WERI-Rb-1 (cell line): Measurements from ENCODE around the gene TTC27.
"Not testable (repeated sequence)": the region's sequence is repeated elsewhere in the genome, so short reads cannot be mapped to it uniquely, and the experiment has no call there.

Experiments used
- DNase-seq: peaks from one replicate; pipeline ENCODE4 v3.0.0-alpha.2; 2020
- H3K27ac ChIP-seq: fragments of 250-450 bp; sonication (Bioruptor Pico); 2 replicates; pipeline ENCODE4 v1.5.1; 2020; ENCODE audit warnings: mild to moderate bottlenecking, moderate library complexity
- H3K27me3 ChIP-seq: fragments of 250-450 bp; sonication (Bioruptor Pico); 2 replicates; pipeline ENCODE4 v1.5.1; 2021; ENCODE audit warnings: mild to moderate bottlenecking, low read depth, moderate library complexity; ENCODE audit not compliant: insufficient read depth, severe bottlenecking
- H3K36me3 ChIP-seq: fragments of 250-450 bp; sonication (Bioruptor Pico); 2 replicates; pipeline ENCODE4 v1.5.1; 2020; ENCODE audit warnings: mild to moderate bottlenecking, moderate library complexity
- H3K4me3 ChIP-seq: 2 replicates; pipeline ENCODE4 v1.5.1; 2011; ENCODE audit warnings: low read depth, mild to moderate bottlenecking, control low read depth, low read length
- H3K9me3 ChIP-seq: fragments of 250-450 bp; sonication (Bioruptor Pico); 2 replicates; pipeline ENCODE4 v1.5.1; 2021; ENCODE audit warnings: mild to moderate bottlenecking, moderate library complexity; ENCODE audit not compliant: severe bottlenecking
- TF ChIP-seq, protein P1 (sequence below): IDR thresholded peaks from 2 replicates; pipeline ENCODE4 v1.5.1; 2011; ENCODE audit warnings: low read depth, mild to moderate bottlenecking, control low read depth, inconsistent platforms, low read length

The TTC27 gene

DNA sequence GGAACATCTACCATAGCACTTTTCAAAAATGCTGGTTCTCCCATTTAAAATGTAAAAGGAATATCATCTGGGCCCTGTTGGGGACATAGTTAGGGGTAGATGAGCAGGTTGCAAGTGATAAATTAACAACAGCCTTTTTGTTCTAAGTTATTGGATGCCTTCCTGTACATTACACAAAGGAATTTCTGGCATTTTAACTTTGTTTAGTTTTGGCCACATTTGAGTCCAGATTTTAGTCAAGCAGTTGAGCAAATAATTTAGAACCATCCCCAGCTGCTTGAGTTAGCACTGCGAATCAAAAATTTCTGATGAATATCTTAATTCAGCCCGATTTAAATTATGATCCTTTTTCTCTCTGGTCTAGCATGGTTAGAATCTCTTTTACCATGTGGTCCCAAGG lies 124.4 kb downstream of the TTC27 start:
- Histone ChIP-seq H3K27ac (no peak overlapping the region), H3K9me3 (no peaks in the 10 kb centered on the region), H3K4me3 (no peak overlapping the region), H3K27me3 (no peaks in the 10 kb centered on the region), H3K36me3 (no peaks in the 10 kb centered on the region)
- TF ChIP-seq, protein P1, sequence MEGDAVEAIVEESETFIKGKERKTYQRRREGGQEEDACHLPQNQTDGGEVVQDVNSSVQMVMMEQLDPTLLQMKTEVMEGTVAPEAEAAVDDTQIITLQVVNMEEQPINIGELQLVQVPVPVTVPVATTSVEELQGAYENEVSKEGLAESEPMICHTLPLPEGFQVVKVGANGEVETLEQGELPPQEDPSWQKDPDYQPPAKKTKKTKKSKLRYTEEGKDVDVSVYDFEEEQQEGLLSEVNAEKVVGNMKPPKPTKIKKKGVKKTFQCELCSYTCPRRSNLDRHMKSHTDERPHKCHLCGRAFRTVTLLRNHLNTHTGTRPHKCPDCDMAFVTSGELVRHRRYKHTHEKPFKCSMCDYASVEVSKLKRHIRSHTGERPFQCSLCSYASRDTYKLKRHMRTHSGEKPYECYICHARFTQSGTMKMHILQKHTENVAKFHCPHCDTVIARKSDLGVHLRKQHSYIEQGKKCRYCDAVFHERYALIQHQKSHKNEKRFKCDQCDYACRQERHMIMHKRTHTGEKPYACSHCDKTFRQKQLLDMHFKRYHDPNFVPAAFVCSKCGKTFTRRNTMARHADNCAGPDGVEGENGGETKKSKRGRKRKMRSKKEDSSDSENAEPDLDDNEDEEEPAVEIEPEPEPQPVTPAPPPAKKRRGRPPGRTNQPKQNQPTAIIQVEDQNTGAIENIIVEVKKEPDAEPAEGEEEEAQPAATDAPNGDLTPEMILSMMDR = no peak
- no peak for DNase-seq

DNA sequence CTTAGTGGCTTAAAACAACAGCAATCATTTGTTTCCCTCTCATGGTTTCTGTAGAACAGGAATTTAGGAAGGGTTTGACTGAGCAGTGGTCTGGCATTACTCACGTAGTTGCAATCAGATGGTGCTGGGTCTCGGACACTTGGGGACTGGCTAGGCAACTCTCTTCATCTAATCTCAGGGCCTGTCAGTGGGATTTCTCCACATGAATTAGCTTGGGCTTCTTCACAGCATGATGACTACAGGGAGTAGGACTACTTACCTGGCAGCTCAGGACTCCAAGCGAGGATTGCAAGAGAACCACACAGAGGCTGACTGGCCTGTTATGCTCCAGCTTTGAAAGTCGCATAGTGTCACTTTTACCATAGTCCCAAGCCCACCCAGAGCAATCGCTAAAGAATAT lies 125.1 kb downstream of the TTC27 start:
- H3K9me3 ChIP-seq = no peaks in the 10 kb centered on the region
- TF ChIP-seq, protein P1 = no peak
- no peak overlapping the region for H3K27ac ChIP-seq
- no peaks in the 10 kb centered on the region for H3K27me3 ChIP-seq
- no peak for DNase-seq
- no peak overlapping the region for H3K4me3 ChIP-seq
- no peaks in the 10 kb centered on the region for H3K36me3 ChIP-seq

DNA sequence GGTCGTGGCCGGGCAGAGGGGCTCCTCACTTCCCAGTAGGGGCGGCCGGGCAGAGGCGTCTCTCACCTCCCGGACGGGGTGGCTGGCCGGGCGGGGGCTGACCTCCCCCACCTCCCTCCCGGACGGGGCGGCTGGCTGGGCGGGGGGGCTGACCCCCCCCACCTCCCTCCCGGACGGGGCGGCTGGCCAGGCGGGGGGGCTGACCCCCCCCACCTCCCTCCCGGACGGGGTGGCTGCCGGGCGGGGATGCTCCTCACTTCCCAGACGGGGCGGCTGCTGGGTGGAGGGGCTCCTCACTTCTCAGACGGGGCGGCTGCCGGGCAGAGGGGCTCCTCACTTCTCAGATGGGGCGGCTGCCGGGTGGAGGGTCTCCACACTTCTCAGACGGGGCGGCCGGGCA lies 126.8 kb downstream of the TTC27 start:
- not testable (repeated sequence) for H3K4me3 ChIP-seq, H3K27ac ChIP-seq, H3K27me3 ChIP-seq, H3K36me3 ChIP-seq, H3K9me3 ChIP-seq, DNase-seq

DNA sequence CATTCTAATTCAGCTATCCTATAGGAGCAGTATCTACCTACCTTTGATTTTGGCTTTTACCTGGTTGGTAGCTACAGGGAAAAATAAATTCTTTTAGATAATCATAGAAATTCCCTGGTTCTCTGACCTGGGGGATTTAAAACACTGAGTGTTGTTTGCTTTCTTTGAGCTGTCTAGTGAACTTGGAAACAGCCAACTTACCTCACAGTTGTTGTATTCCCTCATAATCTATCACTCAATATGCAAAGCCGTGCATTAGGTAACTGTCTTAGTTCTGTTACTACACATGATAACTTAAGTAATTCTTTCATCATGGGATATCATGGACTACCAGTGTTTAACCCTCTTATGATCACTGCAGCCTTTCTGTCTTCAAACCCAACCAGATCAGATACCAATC lies 127.8 kb downstream of the TTC27 start:
- Histone ChIP-seq H3K27ac (no peak overlapping the region), H3K36me3 (no peaks in the 10 kb centered on the region)
- no peak for DNase-seq

DNA sequence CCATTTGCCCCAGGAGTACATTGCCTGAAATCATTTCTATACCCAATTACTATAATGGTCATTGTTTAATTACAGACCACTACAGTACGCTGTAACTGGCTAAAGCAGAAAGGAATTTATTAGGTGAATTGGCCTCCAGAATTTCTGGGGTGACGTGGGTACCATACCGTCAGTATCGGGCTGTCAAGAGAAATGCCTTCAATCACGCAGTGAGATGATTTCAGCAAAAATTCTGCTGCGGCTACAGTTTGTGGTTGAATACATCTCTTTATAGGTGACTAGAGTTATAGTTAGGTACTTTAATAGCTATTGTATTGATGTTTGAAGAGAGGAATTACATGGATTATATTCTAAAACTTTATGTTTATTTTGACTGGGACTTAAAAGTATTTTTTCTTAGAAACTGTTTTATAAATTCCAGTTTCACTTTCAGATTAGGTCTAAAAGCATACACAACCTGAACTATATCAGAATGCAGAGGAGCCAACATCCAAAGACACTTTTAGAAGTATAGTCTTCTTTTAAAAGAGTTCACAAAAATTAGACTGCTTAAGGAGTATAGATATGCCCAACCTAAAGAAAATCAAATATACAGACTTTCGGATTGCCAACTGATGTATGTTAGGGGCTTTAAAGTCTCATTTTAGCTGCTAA lies 128.4 kb downstream of the TTC27 start:
- no peak for DNase-seq
- TF ChIP-seq, protein P1 = no peak
- no peaks in the 10 kb centered on the region for H3K9me3 ChIP-seq

More for the DNA sequence above, 127.8 kb downstream of the TTC27 start:
- Histone ChIP-seq H3K4me3 (no peak overlapping the region), H3K27me3 (no peaks in the 10 kb centered on the region), H3K9me3 (no peaks in the 10 kb centered on the region)
- TF ChIP-seq, protein P1 = no peak

DNA sequence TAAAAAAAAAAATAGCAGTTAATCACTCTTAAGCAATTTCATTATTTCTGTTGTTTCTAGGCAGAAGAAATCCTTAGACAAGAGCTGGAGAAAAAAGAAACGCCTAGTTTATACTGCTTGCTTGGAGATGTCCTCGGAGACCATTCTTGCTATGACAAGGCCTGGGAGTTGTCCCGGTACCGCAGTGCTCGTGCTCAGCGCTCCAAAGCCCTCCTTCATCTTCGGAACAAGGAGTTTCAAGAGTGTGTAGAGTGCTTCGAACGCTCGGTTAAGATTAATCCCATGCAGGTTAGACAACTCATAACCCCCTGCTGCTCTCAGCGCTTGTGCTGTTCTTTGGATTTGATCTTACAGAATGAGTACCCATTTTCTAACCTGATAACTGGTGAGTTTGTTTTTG lies 130.4 kb downstream of the TTC27 start:
- no peaks in the 10 kb centered on the region for H3K27me3 ChIP-seq
- TF ChIP-seq, protein P1 = no peak
- H3K9me3 ChIP-seq = no peaks in the 10 kb centered on the region
- no peak overlapping the region for H3K27ac ChIP-seq
- no peaks in the 10 kb centered on the region for H3K36me3 ChIP-seq
- DNase-seq = no peak
- no peak overlapping the region for H3K4me3 ChIP-seq

More for the DNA sequence above, 128.4 kb downstream of the TTC27 start:
- Histone ChIP-seq H3K4me3 (no peak overlapping the region), H3K27me3 (no peaks in the 10 kb centered on the region), H3K36me3 (no peaks in the 10 kb centered on the region), H3K27ac (no peak overlapping the region)
